Measurements from ENCODE around the gene RFFL.

GRCh38 chr17:35041390-35041789 lies 22.1 kb downstream of the RFFL start:
- TF ChIP-seq CTCF (IDR thresholded peaks at IDR 0.05; ENCODE audit: low read length) (no peak), EZH2 (IDR thresholded peaks at IDR 0.05; ENCODE audit: borderline replicate concordance, low read length) (no peak)
